Measurements from ENCODE around the gene DNASE1L2. TPM values are rescaled to one million over a fixed set of nuclear protein-coding genes. Genes with fewer than 3 reads are reported as not detected.

The DNASE1L2 gene
- total and polyA plus RNA-seq, 2 of the 8 experiments (the other 6 are each of a cell fraction or from before 2014, with no cell fraction given): 0.35 to 0.97 TPM

DNA sequence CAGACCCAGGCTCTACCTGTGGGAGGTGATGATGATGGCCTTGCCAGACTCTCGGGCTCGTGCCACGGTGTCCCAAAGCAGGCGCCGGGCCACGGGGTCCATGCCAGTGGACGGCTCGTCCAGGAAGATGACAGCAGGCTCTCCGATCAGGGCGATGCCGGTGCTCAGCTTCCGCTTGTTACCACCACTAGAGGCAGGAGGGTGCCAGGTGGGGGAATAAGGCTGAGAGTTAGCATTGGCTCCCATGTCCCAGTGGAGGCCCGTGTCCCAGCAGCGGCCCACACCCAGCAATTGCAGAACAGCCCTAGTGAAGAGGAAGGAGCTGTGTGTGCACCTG lies 42.0 kb downstream of the DNASE1L2 start (continued):
- TF ChIP-seq, protein P1, sequence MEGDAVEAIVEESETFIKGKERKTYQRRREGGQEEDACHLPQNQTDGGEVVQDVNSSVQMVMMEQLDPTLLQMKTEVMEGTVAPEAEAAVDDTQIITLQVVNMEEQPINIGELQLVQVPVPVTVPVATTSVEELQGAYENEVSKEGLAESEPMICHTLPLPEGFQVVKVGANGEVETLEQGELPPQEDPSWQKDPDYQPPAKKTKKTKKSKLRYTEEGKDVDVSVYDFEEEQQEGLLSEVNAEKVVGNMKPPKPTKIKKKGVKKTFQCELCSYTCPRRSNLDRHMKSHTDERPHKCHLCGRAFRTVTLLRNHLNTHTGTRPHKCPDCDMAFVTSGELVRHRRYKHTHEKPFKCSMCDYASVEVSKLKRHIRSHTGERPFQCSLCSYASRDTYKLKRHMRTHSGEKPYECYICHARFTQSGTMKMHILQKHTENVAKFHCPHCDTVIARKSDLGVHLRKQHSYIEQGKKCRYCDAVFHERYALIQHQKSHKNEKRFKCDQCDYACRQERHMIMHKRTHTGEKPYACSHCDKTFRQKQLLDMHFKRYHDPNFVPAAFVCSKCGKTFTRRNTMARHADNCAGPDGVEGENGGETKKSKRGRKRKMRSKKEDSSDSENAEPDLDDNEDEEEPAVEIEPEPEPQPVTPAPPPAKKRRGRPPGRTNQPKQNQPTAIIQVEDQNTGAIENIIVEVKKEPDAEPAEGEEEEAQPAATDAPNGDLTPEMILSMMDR (IDR thresholded peaks at IDR 0.05; ENCODE audit: control extremely low read depth in 1 of 3, insufficient read depth in 1 of 3, low read depth in 1 of 3, low read length in 3 of 3): peak; percentile 53 to 66 (median 54)

Data from H1 (cell line).